ENCODE measurements around the gene TRIO. TPM values are rescaled to one million over a fixed set of nuclear protein-coding genes. Genes with fewer than 3 reads are reported as not detected.

The TRIO gene
- 68.4 TPM for total RNA-seq (2021; ENCODE audit: unreplicated experiment)
- polyA plus RNA-seq (2012), result 31.0 and 40.5 TPM in 2 replicates
- percentile 88 among the genes with signal in this experiment for Bru-seq, nascent RNA
- BruChase-seq, experiment 1, labeled RNA remaining after a 6-hour chase, result percentile 80 among the genes with signal in this experiment
- BruChase-seq, experiment 2, labeled RNA remaining after a 2-hour chase, result percentile 82 among the genes with signal in this experiment
- long read RNA-seq, partial matches to known transcripts, result 17 of 25 reads
- long read RNA-seq, other reads (novel, unspliced or antisense), result 8 of 25 reads

DNA sequence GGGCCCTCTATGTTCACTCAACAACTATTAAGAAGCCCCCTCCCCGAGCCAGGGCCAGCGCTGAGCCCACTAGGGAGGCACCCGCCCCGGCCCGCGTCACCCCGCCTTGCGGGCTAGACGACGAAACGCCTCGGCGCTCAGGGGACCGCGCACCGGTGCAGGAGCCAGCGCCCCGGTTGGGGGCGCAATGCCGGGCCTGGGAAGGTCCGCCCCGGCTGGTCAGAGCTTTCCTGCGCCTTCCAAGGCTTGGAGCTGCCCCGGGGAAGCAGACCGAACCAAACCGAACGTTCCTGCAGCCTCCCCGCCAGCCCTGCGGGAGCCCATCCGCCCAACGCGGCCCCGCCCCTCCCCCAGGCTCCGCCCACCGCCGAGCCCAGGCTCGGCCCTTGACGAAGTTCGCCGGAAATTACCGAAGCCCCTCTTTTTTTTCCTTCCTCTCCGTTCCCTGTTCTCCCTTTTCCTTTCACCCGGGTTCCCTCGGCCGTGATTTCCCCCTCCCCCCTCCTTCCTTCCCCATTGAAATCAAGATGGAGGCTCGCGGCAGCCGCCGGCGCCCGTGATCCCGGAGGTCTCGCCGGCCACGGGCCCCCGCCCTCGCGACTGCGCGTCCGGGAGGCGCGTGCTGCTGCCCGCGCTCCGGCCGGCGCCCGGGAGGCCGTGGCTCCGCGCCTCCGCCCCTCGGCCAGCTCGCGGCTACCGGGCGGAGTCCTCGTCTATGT, at the start of gene TRIO:
TRIO (plus strand) TSS at position 516 of the 719 bp plus-strand sequence. CDS start 384 bp downstream, outside the sequence.
- Histone ChIP-seq H3K4me1 (ENCODE audit: control insufficient read depth in 1 of 2, insufficient read depth in 2 of 2, low read length in 2 of 2) (peaks cover 12 to 33% of the 10 kb centered on the region in 2 experiments), H3K36me3 (ENCODE audit: control insufficient read depth in 1 of 2, insufficient read depth in 2 of 2, low read length in 2 of 2) (no peaks in the 10 kb centered on the region), H3K79me2 (ENCODE audit: insufficient read depth, low read length) (peaks cover 43% of the 10 kb centered on the region), H3K9ac (ENCODE audit: low read length) (peak within 1 kb of the TSS; percentile 95), H3K27ac (ENCODE audit: low read depth, low read length) (peak within 1 kb of the TSS; percentile 94), H3K9me3 (ENCODE audit: control insufficient read depth in 1 of 2, insufficient read depth in 1 of 2, low read depth in 1 of 2, low read length in 2 of 2) (no peaks in the 10 kb centered on the region), H3K9me2 (ENCODE audit: insufficient read depth) (peaks cover 2% of the 10 kb centered on the region; the same call in 1 of the 2 replicates), H2AFZ (ENCODE audit: low read depth, low read length, poor library complexity, severe bottlenecking) (no peak within 1 kb of the TSS), H4K20me1 (ENCODE audit: insufficient read depth) (peaks cover 22% of the 10 kb centered on the region; the same call in 1 of the 2 replicates), H3K27me3 (ENCODE audit: insufficient read depth, low read length) (no peaks in the 10 kb centered on the region; the same call in 1 of the 2 replicates), H3K4me3 (replicated peaks in 1 of 2; ENCODE audit: low read depth in 1 of 2, low read length in 2 of 2) (peak within 1 kb of the TSS; percentile 72 to 97), H3K4me2 (ENCODE audit: low read length) (peak within 1 kb of the TSS; percentile 96)
- POLR2A ChIA-PET, result no interaction called here
- no TSS peak for BruUV-seq (replicated peaks)
- DNase-seq (ENCODE audit: low read depth, low spot score) (peak; percentile 77), ATAC-seq (peak; percentile 78)
- intact Hi-C loops (cut with micrococcal nuclease), result loop anchor here (2.0 to 10.0 kb wide), 3 partner anchors 34 to 124 kb away; no protein-coding TSS in a partner anchor
- RAD21 ChIA-PET (ENCODE audit: low non-redundant PET in 1 of 2, low total read pairs in 2 of 2, uncharacterized antibody in 2 of 2, unreplicated experiment in 2 of 2), result no interaction called here
- CTCF ChIA-PET, result interaction anchor here (1.7 kb wide), 1 partner anchor 14 kb away, joined by 4 read pairs; no protein-coding TSS in a partner anchor
- TF ChIP-seq YY1 (IDR thresholded peaks at IDR 0.05; ENCODE audit: extremely low read depth, insufficient replicate concordance, low read depth, low read length) (peak; percentile 89), SIN3A (IDR thresholded peaks at IDR 0.05; ENCODE audit: low read depth) (no peak), ZFX (IDR thresholded peaks at IDR 0.05) (no peak; the same call in 1 of the 2 replicates), POLR2AphosphoS5 (IDR thresholded peaks at IDR 0.05; ENCODE audit: low read depth, low read length) (peak; percentile 88), FOSL1 (IDR thresholded peaks at IDR 0.05; ENCODE audit: low read depth) (no peak), TCF7L2 (IDR thresholded peaks at IDR 0.05; ENCODE audit: borderline replicate concordance, extremely low read depth, insufficient read depth, insufficient read length) (no peak), RAD21 (IDR thresholded peaks at IDR 0.05; ENCODE audit: low read depth) (peak; percentile 31; the same call in 1 of the 2 replicates), JUND (IDR thresholded peaks at IDR 0.05) (no peak), ELF1 (IDR thresholded peaks at IDR 0.05; ENCODE audit: borderline replicate concordance, low read depth) (no peak), CEBPB (IDR thresholded peaks at IDR 0.05; ENCODE audit: low read depth) (no peak), POLR2A (IDR thresholded peaks at IDR 0.05; ENCODE audit: borderline replicate concordance, extremely low read depth, insufficient read depth, insufficient read length) (peak; percentile 74), EZH2 (IDR thresholded peaks at IDR 0.05) (no peak), ZNF274 (IDR thresholded peaks at IDR 0.05; ENCODE audit: low read depth, low read length) (no peak), CBX3 (IDR thresholded peaks at IDR 0.05; ENCODE audit: low read depth) (no peak), EZH2phosphoT487 (IDR thresholded peaks at IDR 0.05; ENCODE audit: borderline replicate concordance) (no peak)
- TF ChIP-seq, protein P1, sequence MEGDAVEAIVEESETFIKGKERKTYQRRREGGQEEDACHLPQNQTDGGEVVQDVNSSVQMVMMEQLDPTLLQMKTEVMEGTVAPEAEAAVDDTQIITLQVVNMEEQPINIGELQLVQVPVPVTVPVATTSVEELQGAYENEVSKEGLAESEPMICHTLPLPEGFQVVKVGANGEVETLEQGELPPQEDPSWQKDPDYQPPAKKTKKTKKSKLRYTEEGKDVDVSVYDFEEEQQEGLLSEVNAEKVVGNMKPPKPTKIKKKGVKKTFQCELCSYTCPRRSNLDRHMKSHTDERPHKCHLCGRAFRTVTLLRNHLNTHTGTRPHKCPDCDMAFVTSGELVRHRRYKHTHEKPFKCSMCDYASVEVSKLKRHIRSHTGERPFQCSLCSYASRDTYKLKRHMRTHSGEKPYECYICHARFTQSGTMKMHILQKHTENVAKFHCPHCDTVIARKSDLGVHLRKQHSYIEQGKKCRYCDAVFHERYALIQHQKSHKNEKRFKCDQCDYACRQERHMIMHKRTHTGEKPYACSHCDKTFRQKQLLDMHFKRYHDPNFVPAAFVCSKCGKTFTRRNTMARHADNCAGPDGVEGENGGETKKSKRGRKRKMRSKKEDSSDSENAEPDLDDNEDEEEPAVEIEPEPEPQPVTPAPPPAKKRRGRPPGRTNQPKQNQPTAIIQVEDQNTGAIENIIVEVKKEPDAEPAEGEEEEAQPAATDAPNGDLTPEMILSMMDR (IDR thresholded peaks at IDR 0.05 in 2 of 3, conservative IDR thresholded peaks at IDR 0.05 in 1 of 3; ENCODE audit: borderline replicate concordance in 1 of 3, insufficient read depth in 1 of 3, low read depth in 2 of 3, low read length in 2 of 3), result peak in 2 of 3 experiments; percentile 48 to 55; a peak in 4 of 6 replicates
- TF ChIP-seq, protein P2, sequence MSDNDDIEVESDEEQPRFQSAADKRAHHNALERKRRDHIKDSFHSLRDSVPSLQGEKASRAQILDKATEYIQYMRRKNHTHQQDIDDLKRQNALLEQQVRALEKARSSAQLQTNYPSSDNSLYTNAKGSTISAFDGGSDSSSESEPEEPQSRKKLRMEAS (IDR thresholded peaks at IDR 0.05), result no peak
- TF ChIP-seq, protein P3, sequence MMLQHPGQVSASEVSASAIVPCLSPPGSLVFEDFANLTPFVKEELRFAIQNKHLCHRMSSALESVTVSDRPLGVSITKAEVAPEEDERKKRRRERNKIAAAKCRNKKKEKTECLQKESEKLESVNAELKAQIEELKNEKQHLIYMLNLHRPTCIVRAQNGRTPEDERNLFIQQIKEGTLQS (IDR thresholded peaks at IDR 0.05), result no peak
- TF ChIP-seq, protein P4, sequence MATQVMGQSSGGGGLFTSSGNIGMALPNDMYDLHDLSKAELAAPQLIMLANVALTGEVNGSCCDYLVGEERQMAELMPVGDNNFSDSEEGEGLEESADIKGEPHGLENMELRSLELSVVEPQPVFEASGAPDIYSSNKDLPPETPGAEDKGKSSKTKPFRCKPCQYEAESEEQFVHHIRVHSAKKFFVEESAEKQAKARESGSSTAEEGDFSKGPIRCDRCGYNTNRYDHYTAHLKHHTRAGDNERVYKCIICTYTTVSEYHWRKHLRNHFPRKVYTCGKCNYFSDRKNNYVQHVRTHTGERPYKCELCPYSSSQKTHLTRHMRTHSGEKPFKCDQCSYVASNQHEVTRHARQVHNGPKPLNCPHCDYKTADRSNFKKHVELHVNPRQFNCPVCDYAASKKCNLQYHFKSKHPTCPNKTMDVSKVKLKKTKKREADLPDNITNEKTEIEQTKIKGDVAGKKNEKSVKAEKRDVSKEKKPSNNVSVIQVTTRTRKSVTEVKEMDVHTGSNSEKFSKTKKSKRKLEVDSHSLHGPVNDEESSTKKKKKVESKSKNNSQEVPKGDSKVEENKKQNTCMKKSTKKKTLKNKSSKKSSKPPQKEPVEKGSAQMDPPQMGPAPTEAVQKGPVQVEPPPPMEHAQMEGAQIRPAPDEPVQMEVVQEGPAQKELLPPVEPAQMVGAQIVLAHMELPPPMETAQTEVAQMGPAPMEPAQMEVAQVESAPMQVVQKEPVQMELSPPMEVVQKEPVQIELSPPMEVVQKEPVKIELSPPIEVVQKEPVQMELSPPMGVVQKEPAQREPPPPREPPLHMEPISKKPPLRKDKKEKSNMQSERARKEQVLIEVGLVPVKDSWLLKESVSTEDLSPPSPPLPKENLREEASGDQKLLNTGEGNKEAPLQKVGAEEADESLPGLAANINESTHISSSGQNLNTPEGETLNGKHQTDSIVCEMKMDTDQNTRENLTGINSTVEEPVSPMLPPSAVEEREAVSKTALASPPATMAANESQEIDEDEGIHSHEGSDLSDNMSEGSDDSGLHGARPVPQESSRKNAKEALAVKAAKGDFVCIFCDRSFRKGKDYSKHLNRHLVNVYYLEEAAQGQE (IDR thresholded peaks at IDR 0.05; ENCODE audit: low read depth), result no peak

All from HCT116 (cell line).